Ascending aorta (tissue), 2 donors: Measurements from ENCODE around the gene CD47. TPM values are rescaled to one million over a fixed set of nuclear protein-coding genes. Genes with fewer than 3 reads are reported as not detected.

Source experiments
- DNase-seq, 2 donors: peaks; one replicate each; pipeline ENCODE4 v3.0.0-alpha.2; 2019; ENCODE audit warnings: low spot score in 2 of 2
- H3K27ac ChIP-seq, 2 donors: fragments of 200-600 bp; sonication (generic); one replicate each; pipeline ENCODE4 v1.5.1; 2016 to 2017; ENCODE audit warnings: mild to moderate bottlenecking in 1 of 2
- H3K27me3 ChIP-seq: fragments of 200-600 bp; sonication (generic); one replicate; pipeline ENCODE4 v1.5.1; 2017
- H3K36me3 ChIP-seq, 2 donors: fragments of 200-600 bp; sonication (generic); one replicate each; pipeline ENCODE4 v1.5.1; 2016
- H3K4me1 ChIP-seq, 2 donors: fragments of 200-600 bp; sonication (generic); one replicate each; pipeline ENCODE4 v1.5.1; 2016 to 2017; ENCODE audit warnings: mild to moderate bottlenecking in 1 of 2
- H3K4me3 ChIP-seq, 2 donors: fragments of 200-600 bp; sonication (generic); one replicate each; pipeline ENCODE4 v1.5.1; 2016 to 2017; ENCODE audit warnings: mild to moderate bottlenecking in 1 of 2
- H3K9me3 ChIP-seq, 2 donors: fragments of 200-600 bp; sonication (generic); one replicate each; pipeline ENCODE4 v1.5.1; 2016
- intact Hi-C: fragments of 100-400 bp; cut with DNase I; formaldehyde crosslinking; loops from one replicate; pipeline ENCODE4 v1.15.1; 2023
- total RNA-seq: library from RNA; depleted of rRNA; stranded (reverse); fragments of >200 nt; gene quantifications from one replicate; pipeline ENCODE4 v1.1.0, GENCODE V29; 2016
- TF ChIP-seq, protein P1 (sequence below), 3 experiments: fragments of 200-600 bp in 2 of 3; fragments of 450-650 bp in 1 of 3; sonication (generic) in 2 of 3; IDR thresholded peaks; one replicate each; pipeline ENCODE4 v1.5.1; 2016 to 2019; ENCODE audit warnings: antibody characterized with exemption in 3 of 3, mild to moderate bottlenecking in 1 of 3, moderate library complexity in 1 of 3

The CD47 gene
- total RNA-seq, 1 donor from 2014 or later: 24.5 TPM

DNA sequence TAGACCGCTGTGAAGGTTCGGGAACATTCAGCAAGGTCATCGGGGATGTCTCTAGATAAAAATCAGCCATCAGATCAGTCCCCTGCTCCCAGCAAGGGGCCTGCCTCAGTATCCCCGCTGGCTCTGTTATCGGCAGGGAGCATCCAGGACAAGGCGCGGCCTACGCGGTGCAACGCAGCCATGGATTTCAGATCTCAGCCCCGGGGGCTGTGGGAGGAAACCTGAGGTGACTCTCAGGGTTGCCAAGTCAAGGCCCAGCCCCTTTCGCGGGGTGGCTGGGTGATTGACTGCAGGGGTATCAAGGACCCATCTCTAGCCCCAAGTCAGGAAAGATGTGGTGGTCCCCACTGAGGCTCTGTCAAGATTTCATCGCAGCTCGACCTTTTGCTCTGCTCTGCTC is 23.1 kb upstream of the CD47 start:
- no peaks in the 10 kb centered on the region for H3K27me3 ChIP-seq
- TF ChIP-seq, protein P1, sequence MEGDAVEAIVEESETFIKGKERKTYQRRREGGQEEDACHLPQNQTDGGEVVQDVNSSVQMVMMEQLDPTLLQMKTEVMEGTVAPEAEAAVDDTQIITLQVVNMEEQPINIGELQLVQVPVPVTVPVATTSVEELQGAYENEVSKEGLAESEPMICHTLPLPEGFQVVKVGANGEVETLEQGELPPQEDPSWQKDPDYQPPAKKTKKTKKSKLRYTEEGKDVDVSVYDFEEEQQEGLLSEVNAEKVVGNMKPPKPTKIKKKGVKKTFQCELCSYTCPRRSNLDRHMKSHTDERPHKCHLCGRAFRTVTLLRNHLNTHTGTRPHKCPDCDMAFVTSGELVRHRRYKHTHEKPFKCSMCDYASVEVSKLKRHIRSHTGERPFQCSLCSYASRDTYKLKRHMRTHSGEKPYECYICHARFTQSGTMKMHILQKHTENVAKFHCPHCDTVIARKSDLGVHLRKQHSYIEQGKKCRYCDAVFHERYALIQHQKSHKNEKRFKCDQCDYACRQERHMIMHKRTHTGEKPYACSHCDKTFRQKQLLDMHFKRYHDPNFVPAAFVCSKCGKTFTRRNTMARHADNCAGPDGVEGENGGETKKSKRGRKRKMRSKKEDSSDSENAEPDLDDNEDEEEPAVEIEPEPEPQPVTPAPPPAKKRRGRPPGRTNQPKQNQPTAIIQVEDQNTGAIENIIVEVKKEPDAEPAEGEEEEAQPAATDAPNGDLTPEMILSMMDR (IDR thresholded peaks at IDR 0.05): no peak
- no peaks in the 10 kb centered on the region for H3K36me3 ChIP-seq
- H3K4me3 ChIP-seq: no peak overlapping the region
- no peak for DNase-seq
- H3K4me1 ChIP-seq: no peaks in the 10 kb centered on the region
- no peaks in the 10 kb centered on the region for H3K9me3 ChIP-seq
- no peak overlapping the region for H3K27ac ChIP-seq
- intact Hi-C loops: no loop called here

DNA sequence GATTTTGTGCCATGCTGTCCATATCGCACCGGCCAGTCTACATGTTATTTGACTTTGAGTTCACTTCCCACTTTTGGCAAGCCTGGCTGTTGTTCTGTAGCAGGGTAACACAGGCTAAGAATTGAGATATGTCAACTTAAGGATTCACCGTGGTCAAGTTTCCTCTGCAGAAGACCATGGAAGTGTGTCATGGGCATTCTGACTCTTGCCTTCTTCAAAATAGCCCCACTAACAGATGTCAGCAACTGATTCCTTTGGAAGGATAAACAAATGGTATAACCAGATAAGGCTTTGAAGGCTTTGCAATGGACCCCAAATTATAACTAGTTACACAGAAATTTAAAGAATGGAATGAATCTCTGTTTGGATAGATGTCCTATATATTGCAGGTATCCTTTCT is 20.1 kb upstream of the CD47 start:
- no peak for DNase-seq
- Histone ChIP-seq H3K4me3 (no peak overlapping the region), H3K4me1 (no peaks in the 10 kb centered on the region), H3K27me3 (no peaks in the 10 kb centered on the region), H3K36me3 (no peaks in the 10 kb centered on the region), H3K27ac (no peak overlapping the region), H3K9me3 (no peaks in the 10 kb centered on the region)
- TF ChIP-seq, protein P1 (IDR thresholded peaks at IDR 0.05): no peak
- intact Hi-C loops: no loop called here

DNA sequence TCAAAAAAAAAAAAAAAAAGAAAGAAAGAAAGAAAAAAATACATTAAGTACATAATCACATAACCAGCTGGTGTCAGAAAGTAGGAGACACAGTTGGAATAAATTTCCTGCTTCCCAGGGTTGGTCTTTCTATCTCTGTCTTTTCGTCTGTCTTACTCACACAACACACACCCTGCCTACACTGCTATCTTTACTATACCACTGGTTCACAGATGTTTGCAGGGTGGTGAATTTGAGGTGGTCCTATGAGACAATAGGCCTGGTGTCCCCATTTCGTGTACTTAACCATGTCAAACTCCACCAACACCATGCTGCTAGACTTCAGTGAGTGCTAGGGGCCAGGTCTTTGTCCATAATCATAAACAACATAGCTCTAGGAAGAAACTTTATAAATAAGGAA is 17.6 kb upstream of the CD47 start:
- TF ChIP-seq, protein P1 (IDR thresholded peaks at IDR 0.05): no peak
- DNase-seq: no peak
- intact Hi-C loops: no loop called here

DNA sequence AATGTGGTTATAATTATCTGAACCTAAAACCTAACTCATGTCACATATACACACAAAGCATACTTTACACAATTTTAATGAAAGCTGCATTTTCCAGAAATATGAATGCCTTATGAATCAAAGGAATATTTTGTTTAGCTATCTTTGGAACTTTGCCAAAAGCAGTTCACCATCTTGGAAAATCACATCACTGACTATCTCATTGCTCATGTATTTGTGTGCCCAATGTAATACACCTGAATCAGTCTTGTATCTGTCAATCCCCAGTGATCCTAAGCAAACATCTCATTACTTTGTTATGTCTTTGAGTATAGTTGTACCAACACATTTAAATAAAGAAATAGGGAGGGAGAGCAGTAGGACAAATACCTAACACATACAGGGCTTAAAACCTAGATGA is 15.6 kb upstream of the CD47 start:
- intact Hi-C loops: no loop called here
- H3K4me3 ChIP-seq: no peak overlapping the region
- H3K9me3 ChIP-seq: no peaks in the 10 kb centered on the region
- DNase-seq: no peak
- H3K4me1 ChIP-seq: no peaks in the 10 kb centered on the region
- H3K27ac ChIP-seq: no peak overlapping the region
- TF ChIP-seq, protein P1 (IDR thresholded peaks at IDR 0.05): no peak
- no peaks in the 10 kb centered on the region for H3K27me3 ChIP-seq
- no peaks in the 10 kb centered on the region for H3K36me3 ChIP-seq

More for the DNA sequence above, 17.6 kb upstream of the CD47 start:
- no peak overlapping the region for H3K4me3 ChIP-seq
- H3K4me1 ChIP-seq: no peaks in the 10 kb centered on the region
- H3K36me3 ChIP-seq: no peaks in the 10 kb centered on the region
- no peaks in the 10 kb centered on the region for H3K9me3 ChIP-seq
- no peak overlapping the region for H3K27ac ChIP-seq
- H3K27me3 ChIP-seq: no peaks in the 10 kb centered on the region

DNA sequence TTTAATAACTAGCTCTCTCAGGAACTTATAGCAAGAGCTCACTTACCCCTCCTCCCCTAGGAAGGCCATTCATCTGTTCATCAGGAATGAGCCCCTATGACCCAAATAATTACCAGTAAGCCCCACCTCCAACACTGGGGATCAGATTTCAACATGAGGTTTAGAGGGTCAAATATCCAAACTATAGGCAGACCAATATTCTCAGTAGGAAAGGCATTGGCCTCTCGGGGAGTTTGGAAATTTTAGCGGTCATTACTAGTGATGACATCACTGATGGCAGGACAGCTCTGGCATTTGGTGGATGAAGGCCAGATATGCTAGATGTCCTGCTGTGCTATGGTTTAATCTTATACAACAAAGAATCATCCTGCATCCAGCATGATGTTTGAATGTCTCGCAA is 15.2 kb upstream of the CD47 start:
- H3K9me3 ChIP-seq: no peaks in the 10 kb centered on the region
- H3K4me1 ChIP-seq: no peaks in the 10 kb centered on the region
- intact Hi-C loops: no loop called here
- TF ChIP-seq, protein P1 (IDR thresholded peaks at IDR 0.05): no peak
- H3K27me3 ChIP-seq: no peaks in the 10 kb centered on the region
- no peaks in the 10 kb centered on the region for H3K36me3 ChIP-seq
- H3K4me3 ChIP-seq: no peak overlapping the region
- no peak for DNase-seq
- H3K27ac ChIP-seq: no peak overlapping the region
